ENCODE results near the gene CTNNBL1.

CTNNBL1 gene

GRCh38 chr20:37770908-37771307 lies 77.1 kb downstream of the CTNNBL1 start:
- H3K27me3 ChIP-seq (ENCODE audit: insufficient read depth, insufficient read length): no peaks in the 10 kb centered on the region
- no peaks in the 10 kb centered on the region for H3K4me1 ChIP-seq (ENCODE audit: insufficient read depth, insufficient read length)
- H3K4me3 ChIP-seq (ENCODE audit: insufficient read length, low read depth): no peak overlapping the region
- peaks cover 49% of the 10 kb centered on the region for H3K36me3 ChIP-seq (ENCODE audit: insufficient read depth, insufficient read length, low read length)
- H3K9me3 ChIP-seq (ENCODE audit: insufficient read depth, low read length): no peaks in the 10 kb centered on the region
- no peak for DNase-seq (ENCODE audit: low read depth, low spot score)
- no peak overlapping the region for H3K9ac ChIP-seq (ENCODE audit: insufficient read length, low read depth)
- TF ChIP-seq SUZ12 (IDR thresholded peaks at IDR 0.05; ENCODE audit: extremely low read depth, insufficient read depth, insufficient read length): no peak

DNA sequence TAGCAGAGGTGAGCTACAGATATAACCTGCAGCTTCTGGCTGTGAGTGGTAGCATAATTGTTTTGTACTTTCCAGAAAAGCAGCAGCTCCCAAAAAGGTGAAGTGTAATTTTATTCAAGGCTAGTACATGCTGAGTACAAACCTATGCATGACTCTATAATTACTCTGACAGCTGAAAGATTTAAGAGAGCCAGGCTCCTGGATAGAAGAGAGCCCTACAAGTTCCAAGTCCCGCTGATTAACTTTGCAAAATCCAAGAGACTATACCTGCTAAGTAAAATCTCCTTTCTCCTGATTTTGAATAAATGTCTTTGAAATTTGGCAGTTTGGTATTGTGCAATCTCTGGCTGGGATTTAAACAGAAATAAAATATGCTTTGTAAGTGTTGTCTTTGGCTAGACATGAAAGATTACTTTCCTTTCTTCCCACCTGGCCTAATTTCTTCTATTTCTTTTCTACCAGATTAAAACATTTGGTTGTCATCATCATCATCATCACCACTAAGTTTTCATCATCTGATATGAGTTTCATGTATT lies 79.5 kb downstream of the CTNNBL1 start:
- Histone ChIP-seq H3K4me1 (ENCODE audit: insufficient read depth, insufficient read length) (no peaks in the 10 kb centered on the region), H3K36me3 (ENCODE audit: insufficient read depth, insufficient read length, low read length) (peaks cover 36% of the 10 kb centered on the region), H3K4me3 (ENCODE audit: insufficient read length, low read depth) (no peak overlapping the region), H3K9ac (ENCODE audit: insufficient read length, low read depth) (no peak overlapping the region), H3K9me3 (ENCODE audit: insufficient read depth, low read length) (no peaks in the 10 kb centered on the region), H3K27me3 (ENCODE audit: insufficient read depth, insufficient read length) (no peaks in the 10 kb centered on the region)
- DNase-seq (ENCODE audit: low read depth, low spot score): no peak
- TF ChIP-seq YY1 (IDR thresholded peaks at IDR 0.05; ENCODE audit: insufficient read depth, insufficient read length): no peak
- no peak for TF ChIP-seq SUZ12 (IDR thresholded peaks at IDR 0.05; ENCODE audit: extremely low read depth, insufficient read depth, insufficient read length)
- TF ChIP-seq ZNF274 (IDR thresholded peaks at IDR 0.05; ENCODE audit: low read depth, low read length): no peak

DNA sequence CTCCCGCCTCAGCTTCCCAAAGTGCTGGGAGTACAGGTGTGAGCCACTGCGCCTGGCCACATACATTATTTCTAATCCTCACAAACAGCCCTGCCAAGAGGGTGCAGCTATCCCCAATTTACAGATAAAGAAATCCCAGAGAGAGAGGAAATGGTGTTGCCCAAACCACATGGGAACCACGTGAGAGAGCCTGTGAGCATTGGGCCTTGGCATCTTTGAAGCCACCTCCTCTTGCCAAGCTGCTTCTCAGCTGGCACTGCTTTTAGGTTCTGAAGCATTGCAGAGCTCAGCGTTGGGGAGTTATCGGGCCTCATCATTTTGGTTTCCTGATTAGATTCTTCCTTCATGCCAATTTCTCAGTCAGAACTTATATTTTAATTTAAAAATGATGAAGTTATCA lies 80.3 kb downstream of the CTNNBL1 start:
- TF ChIP-seq YY1 (IDR thresholded peaks at IDR 0.05; ENCODE audit: insufficient read depth, insufficient read length) (no peak), ZNF274 (IDR thresholded peaks at IDR 0.05; ENCODE audit: low read depth, low read length) (no peak), SUZ12 (IDR thresholded peaks at IDR 0.05; ENCODE audit: extremely low read depth, insufficient read depth, insufficient read length) (no peak)
- Histone ChIP-seq H3K27me3 (ENCODE audit: insufficient read depth, insufficient read length) (no peaks in the 10 kb centered on the region), H3K4me3 (ENCODE audit: insufficient read length, low read depth) (no peak overlapping the region), H3K36me3 (ENCODE audit: insufficient read depth, insufficient read length, low read length) (peaks cover 42% of the 10 kb centered on the region), H3K9me3 (ENCODE audit: insufficient read depth, low read length) (no peaks in the 10 kb centered on the region), H3K4me1 (ENCODE audit: insufficient read depth, insufficient read length) (no peaks in the 10 kb centered on the region), H3K9ac (ENCODE audit: insufficient read length, low read depth) (no peak overlapping the region)
- DNase-seq (ENCODE audit: low read depth, low spot score): no peak

DNA sequence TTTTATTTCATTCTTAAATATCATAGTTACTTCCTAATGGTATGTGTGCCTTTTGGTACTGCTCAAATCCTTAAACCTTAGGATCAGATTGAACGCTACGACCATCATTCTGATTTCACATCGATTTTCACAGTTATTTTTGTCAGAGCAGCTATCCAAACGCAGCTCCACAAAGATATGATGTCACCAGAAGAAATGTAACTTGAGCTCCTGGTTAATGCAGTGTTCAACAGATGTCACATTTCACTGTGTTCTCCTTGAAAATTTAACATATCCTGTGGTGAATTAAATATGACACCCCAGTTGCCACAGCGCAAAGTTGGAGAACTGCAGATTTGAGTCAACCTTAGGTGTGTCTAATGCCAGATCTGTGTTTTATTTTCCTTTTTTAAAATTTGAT lies 81.4 kb downstream of the CTNNBL1 start:
- Histone ChIP-seq H3K4me1 (ENCODE audit: insufficient read depth, insufficient read length) (no peaks in the 10 kb centered on the region), H3K36me3 (ENCODE audit: insufficient read depth, insufficient read length, low read length) (peaks cover 37% of the 10 kb centered on the region), H3K27me3 (ENCODE audit: insufficient read depth, insufficient read length) (no peaks in the 10 kb centered on the region), H3K9me3 (ENCODE audit: insufficient read depth, low read length) (no peaks in the 10 kb centered on the region), H3K4me3 (ENCODE audit: insufficient read length, low read depth) (no peak overlapping the region), H3K9ac (ENCODE audit: insufficient read length, low read depth) (no peak overlapping the region)
- TF ChIP-seq SUZ12 (IDR thresholded peaks at IDR 0.05; ENCODE audit: extremely low read depth, insufficient read depth, insufficient read length): no peak
- TF ChIP-seq YY1 (IDR thresholded peaks at IDR 0.05; ENCODE audit: insufficient read depth, insufficient read length): no peak
- no peak for TF ChIP-seq ZNF274 (IDR thresholded peaks at IDR 0.05; ENCODE audit: low read depth, low read length)
- DNase-seq (ENCODE audit: low read depth, low spot score): no peak

- no peaks in the 10 kb centered on the region for H3K4me1 ChIP-seq (ENCODE audit: insufficient read depth, insufficient read length)
- DNase-seq (ENCODE audit: low read depth, low spot score): no peak
- TF ChIP-seq SUZ12 (IDR thresholded peaks at IDR 0.05; ENCODE audit: extremely low read depth, insufficient read depth, insufficient read length): no peak
- no peak for TF ChIP-seq YY1 (IDR thresholded peaks at IDR 0.05; ENCODE audit: insufficient read depth, insufficient read length)
- TF ChIP-seq ZNF274 (IDR thresholded peaks at IDR 0.05; ENCODE audit: low read depth, low read length): no peak
- no peak overlapping the region for H3K4me3 ChIP-seq (ENCODE audit: insufficient read length, low read depth)
- no peak overlapping the region for H3K9ac ChIP-seq (ENCODE audit: insufficient read length, low read depth)
- H3K27me3 ChIP-seq (ENCODE audit: insufficient read depth, insufficient read length): no peaks in the 10 kb centered on the region
- no peaks in the 10 kb centered on the region for H3K9me3 ChIP-seq (ENCODE audit: insufficient read depth, low read length)
- H3K36me3 ChIP-seq (ENCODE audit: insufficient read depth, insufficient read length, low read length): peaks cover 30% of the 10 kb centered on the region
Measured at GRCh38 chr20:37776049-37776448, 82.2 kb downstream of the CTNNBL1 start.

GRCh38 chr20:37776526-37776925 lies 82.7 kb downstream of the CTNNBL1 start:
- TF ChIP-seq ZNF274 (IDR thresholded peaks at IDR 0.05; ENCODE audit: low read depth, low read length): no peak
- no peak for TF ChIP-seq SUZ12 (IDR thresholded peaks at IDR 0.05; ENCODE audit: extremely low read depth, insufficient read depth, insufficient read length)
- Histone ChIP-seq H3K9ac (ENCODE audit: insufficient read length, low read depth) (no peak overlapping the region), H3K4me1 (ENCODE audit: insufficient read depth, insufficient read length) (no peaks in the 10 kb centered on the region), H3K36me3 (ENCODE audit: insufficient read depth, insufficient read length, low read length) (peaks cover 30% of the 10 kb centered on the region), H3K9me3 (ENCODE audit: insufficient read depth, low read length) (no peaks in the 10 kb centered on the region), H3K27me3 (ENCODE audit: insufficient read depth, insufficient read length) (no peaks in the 10 kb centered on the region), H3K4me3 (ENCODE audit: insufficient read length, low read depth) (no peak overlapping the region)
- DNase-seq (ENCODE audit: low read depth, low spot score): no peak

GRCh38 chr20:37777012-37777950 lies 83.5 kb downstream of the CTNNBL1 start:
- no peak overlapping the region for H3K9ac ChIP-seq (ENCODE audit: insufficient read length, low read depth)
- no peak overlapping the region for H3K4me3 ChIP-seq (ENCODE audit: insufficient read length, low read depth)
- TF ChIP-seq YY1 (IDR thresholded peaks at IDR 0.05; ENCODE audit: insufficient read depth, insufficient read length) (no peak), ZNF274 (IDR thresholded peaks at IDR 0.05; ENCODE audit: low read depth, low read length) (no peak), SUZ12 (IDR thresholded peaks at IDR 0.05; ENCODE audit: extremely low read depth, insufficient read depth, insufficient read length) (no peak)
- no peaks in the 10 kb centered on the region for H3K4me1 ChIP-seq (ENCODE audit: insufficient read depth, insufficient read length)
- H3K36me3 ChIP-seq (ENCODE audit: insufficient read depth, insufficient read length, low read length): peaks cover 36% of the 10 kb centered on the region
- no peaks in the 10 kb centered on the region for H3K27me3 ChIP-seq (ENCODE audit: insufficient read depth, insufficient read length)
- no peaks in the 10 kb centered on the region for H3K9me3 ChIP-seq (ENCODE audit: insufficient read depth, low read length)
- DNase-seq (ENCODE audit: low read depth, low spot score): no peak

Data from NT2/D1 (cell line).